Muscle of leg (tissue), 16 donors: ENCODE measurements around the gene NCAPG2. TPM values are rescaled to one million over a fixed set of nuclear protein-coding genes. Genes with fewer than 3 reads are reported as not detected.
A peak's percentile ranks its signal among the peaks of the same experiment; 100 is the strongest.

ENCODE experiments used
- DNase-seq: peaks from one replicate; pipeline ENCODE4 v3.0.0; 2013
- H3K27ac ChIP-seq: one replicate; pipeline ENCODE4 v1.5.1; 2013; ENCODE audit warnings: mild to moderate bottlenecking, low read length, control low read depth
- H3K27me3 ChIP-seq: one replicate; pipeline ENCODE4 v1.6.1; 2013; ENCODE audit warnings: low read length; ENCODE audit not compliant: control insufficient read depth, insufficient read depth
- H3K36me3 ChIP-seq: one replicate; pipeline ENCODE4 v1.6.1; 2013; ENCODE audit warnings: low read length; ENCODE audit not compliant: control insufficient read depth, insufficient read depth
- H3K4me1 ChIP-seq: one replicate; pipeline ENCODE4 v1.6.1; 2013; ENCODE audit warnings: low read length; ENCODE audit not compliant: control insufficient read depth, insufficient read depth
- H3K4me3 ChIP-seq: one replicate; pipeline ENCODE4 v1.5.1; 2013; ENCODE audit warnings: low read length, control low read depth
- H3K9me3 ChIP-seq: replicated peaks from 2 replicates; pipeline ENCODE4 v1.6.1; 2013; ENCODE audit warnings: low read depth, low read length; ENCODE audit not compliant: control insufficient read depth
- WGBS: methylation state at CpG from one replicate; pipeline ENCODE4 v1.1.5; 2013; ENCODE audit warnings: missing lambda C conversion rate; ENCODE audit not compliant: insufficient coverage; 5-methylcytosine and 5-hydroxymethylcytosine counted together
- long read RNA-seq, 11 donors: transcript quantifications; one replicate each; lab custom pipeline, GENCODE V29; 2026
- polyA plus RNA-seq, 8 donors: library from polyadenylated mRNA; unstranded; fragments of 120-200 nt; gene quantifications; one replicate each; pipeline versions ENCODE4 v1.2.1 to v1.2.3, GENCODE V29; 2013; ENCODE audit warnings: inconsistent platforms in 1 of 8, low replicate concordance in 1 of 8; ENCODE audit not compliant: insufficient read length in 8 of 8, insufficient read depth in 1 of 8
- total RNA-seq: library from RNA; stranded (reverse); fragments of 120-200 nt; gene quantifications from one replicate; pipeline ENCODE4 v1.2.4, GENCODE V29; 2013

Gene NCAPG2, protein sequence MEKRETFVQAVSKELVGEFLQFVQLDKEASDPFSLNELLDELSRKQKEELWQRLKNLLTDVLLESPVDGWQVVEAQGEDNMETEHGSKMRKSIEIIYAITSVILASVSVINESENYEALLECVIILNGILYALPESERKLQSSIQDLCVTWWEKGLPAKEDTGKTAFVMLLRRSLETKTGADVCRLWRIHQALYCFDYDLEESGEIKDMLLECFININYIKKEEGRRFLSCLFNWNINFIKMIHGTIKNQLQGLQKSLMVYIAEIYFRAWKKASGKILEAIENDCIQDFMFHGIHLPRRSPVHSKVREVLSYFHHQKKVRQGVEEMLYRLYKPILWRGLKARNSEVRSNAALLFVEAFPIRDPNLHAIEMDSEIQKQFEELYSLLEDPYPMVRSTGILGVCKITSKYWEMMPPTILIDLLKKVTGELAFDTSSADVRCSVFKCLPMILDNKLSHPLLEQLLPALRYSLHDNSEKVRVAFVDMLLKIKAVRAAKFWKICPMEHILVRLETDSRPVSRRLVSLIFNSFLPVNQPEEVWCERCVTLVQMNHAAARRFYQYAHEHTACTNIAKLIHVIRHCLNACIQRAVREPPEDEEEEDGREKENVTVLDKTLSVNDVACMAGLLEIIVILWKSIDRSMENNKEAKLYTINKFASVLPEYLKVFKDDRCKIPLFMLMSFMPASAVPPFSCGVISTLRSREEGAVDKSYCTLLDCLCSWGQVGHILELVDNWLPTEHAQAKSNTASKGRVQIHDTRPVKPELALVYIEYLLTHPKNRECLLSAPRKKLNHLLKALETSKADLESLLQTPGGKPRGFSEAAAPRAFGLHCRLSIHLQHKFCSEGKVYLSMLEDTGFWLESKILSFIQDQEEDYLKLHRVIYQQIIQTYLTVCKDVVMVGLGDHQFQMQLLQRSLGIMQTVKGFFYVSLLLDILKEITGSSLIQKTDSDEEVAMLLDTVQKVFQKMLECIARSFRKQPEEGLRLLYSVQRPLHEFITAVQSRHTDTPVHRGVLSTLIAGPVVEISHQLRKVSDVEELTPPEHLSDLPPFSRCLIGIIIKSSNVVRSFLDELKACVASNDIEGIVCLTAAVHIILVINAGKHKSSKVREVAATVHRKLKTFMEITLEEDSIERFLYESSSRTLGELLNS
- total RNA-seq, result 10.2 TPM
- 10 to 100 TPM; 11.7 to 20.9 (median 17.1) TPM for polyA plus RNA-seq
- long read RNA-seq, donor 1, partial matches to known transcripts, result 0 of 1 reads
- long read RNA-seq, donor 1, other reads (novel, unspliced or antisense), result 0 of 1 reads
- long read RNA-seq, donor 2, result 0 reads
- long read RNA-seq, donor 3, result 0 reads
- long read RNA-seq, donor 4, result 0 reads
- long read RNA-seq, donor 5, partial matches to known transcripts, result 5 of 8 reads
- long read RNA-seq, donor 5, other reads (novel, unspliced or antisense), result 0 of 8 reads
- long read RNA-seq, donor 6, full-length matches to known transcripts, result 3 of 3 reads
- long read RNA-seq, donor 6, partial matches to known transcripts, result 0 of 3 reads
- long read RNA-seq, donor 6, other reads (novel, unspliced or antisense), result 0 of 3 reads
- long read RNA-seq, donor 7, partial matches to known transcripts, result 0 of 4 reads
- long read RNA-seq, donor 7, other reads (novel, unspliced or antisense), result 0 of 4 reads
- long read RNA-seq, donor 8, result 0 reads
- long read RNA-seq, donor 9, partial matches to known transcripts, result 0 of 1 reads
- long read RNA-seq, donor 9, other reads (novel, unspliced or antisense), result 0 of 1 reads
- long read RNA-seq, donor 10, partial matches to known transcripts, result 0 of 2 reads
- long read RNA-seq, donor 10, other reads (novel, unspliced or antisense), result 0 of 2 reads
- long read RNA-seq, donor 11, result 0 reads

GRCh38 chr7:158704524-158705233 is at the start of gene NCAPG2:
Gene NCAPG2, minus strand, starts transcription at chr7:158704804. Its CDS starts 2,905 bp downstream, at chr7:158701899.
- WGBS, result under 1% methylated on average over 68 of the region's 78 CpGs
- peak; percentile 99 for DNase-seq
- Histone ChIP-seq H3K36me3 (peaks cover 5% of the 10 kb centered on the region), H3K9me3 (peaks cover 6% of the 10 kb centered on the region), H3K27ac (peak within 1 kb of the TSS; percentile 83), H3K27me3 (no peaks in the 10 kb centered on the region), H3K4me3 (peak within 1 kb of the TSS; percentile 95), H3K4me1 (peaks cover 24% of the 10 kb centered on the region)

- H3K4me1 ChIP-seq, result no peaks in the 10 kb centered on the region
- no peaks in the 10 kb centered on the region for H3K9me3 ChIP-seq
- no CpG with 5 or more reads among the region's 5 CpGs for WGBS
- peaks cover 41% of the 10 kb centered on the region for H3K36me3 ChIP-seq
- no peak overlapping the region for H3K27ac ChIP-seq
- no peak overlapping the region for H3K4me3 ChIP-seq
- no peaks in the 10 kb centered on the region for H3K27me3 ChIP-seq
- DNase-seq, result no peak
Observed at GRCh38 chr7:158753900-158754299, 49.3 kb upstream of the NCAPG2 start.

DNA sequence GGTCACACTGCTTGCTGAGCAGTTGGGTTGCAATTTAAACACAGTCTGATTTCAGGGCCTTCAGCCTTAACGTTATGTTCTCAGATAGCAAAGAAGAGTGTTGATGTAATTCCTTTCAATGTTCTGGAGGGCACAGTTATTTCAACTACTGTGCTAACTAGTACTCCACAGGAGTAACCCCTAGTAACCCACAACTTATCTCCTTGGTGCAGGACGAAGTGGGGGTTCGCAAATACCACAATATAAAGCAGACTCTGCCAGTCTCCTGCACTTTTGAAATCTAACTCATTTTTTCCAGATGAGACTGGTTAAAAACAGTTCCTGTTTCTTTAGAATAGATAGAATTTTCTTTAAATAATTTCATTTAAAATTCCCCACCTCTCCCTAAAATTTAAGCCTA is 47.1 kb upstream of the NCAPG2 start:
- no peaks in the 10 kb centered on the region for H3K4me1 ChIP-seq
- H3K27ac ChIP-seq, result no peak overlapping the region
- WGBS, result no CpG with 5 or more reads among the region's 3 CpGs
- H3K27me3 ChIP-seq, result no peaks in the 10 kb centered on the region
- H3K4me3 ChIP-seq, result no peak overlapping the region
- peaks cover 36% of the 10 kb centered on the region for H3K36me3 ChIP-seq
- H3K9me3 ChIP-seq, result no peaks in the 10 kb centered on the region
- no peak for DNase-seq

- no peak overlapping the region for H3K4me3 ChIP-seq
- no peaks in the 10 kb centered on the region for H3K9me3 ChIP-seq
- peaks cover 35% of the 10 kb centered on the region for H3K36me3 ChIP-seq
- no peak for DNase-seq
- H3K27ac ChIP-seq, result no peak overlapping the region
- H3K27me3 ChIP-seq, result no peaks in the 10 kb centered on the region
- H3K4me1 ChIP-seq, result no peaks in the 10 kb centered on the region
- WGBS, result no CpG with 5 or more reads among the region's 2 CpGs
Observed at GRCh38 chr7:158751199-158751598, 46.6 kb upstream of the NCAPG2 start.

DNA sequence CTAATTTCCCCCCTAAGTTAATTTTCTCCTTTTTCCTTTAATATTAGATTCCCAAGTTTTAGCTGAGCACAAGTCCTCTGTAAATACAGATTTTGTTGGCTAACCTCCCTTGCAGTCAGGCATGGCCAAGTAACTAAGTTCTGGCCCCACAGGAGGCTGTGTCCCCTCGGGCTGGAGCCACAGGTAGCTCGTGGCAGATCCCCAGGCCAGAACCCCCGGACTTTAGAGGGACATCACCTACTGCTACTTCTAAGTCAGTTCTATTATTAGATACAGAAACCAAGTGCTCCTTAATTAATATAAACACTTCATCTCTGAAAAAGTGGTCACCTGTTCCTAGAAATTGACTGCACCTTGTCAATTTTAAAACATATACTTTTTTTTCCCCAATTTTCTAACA is 46.1 kb upstream of the NCAPG2 start:
- H3K36me3 ChIP-seq, result peaks cover 36% of the 10 kb centered on the region
- H3K4me1 ChIP-seq, result no peaks in the 10 kb centered on the region

DNA sequence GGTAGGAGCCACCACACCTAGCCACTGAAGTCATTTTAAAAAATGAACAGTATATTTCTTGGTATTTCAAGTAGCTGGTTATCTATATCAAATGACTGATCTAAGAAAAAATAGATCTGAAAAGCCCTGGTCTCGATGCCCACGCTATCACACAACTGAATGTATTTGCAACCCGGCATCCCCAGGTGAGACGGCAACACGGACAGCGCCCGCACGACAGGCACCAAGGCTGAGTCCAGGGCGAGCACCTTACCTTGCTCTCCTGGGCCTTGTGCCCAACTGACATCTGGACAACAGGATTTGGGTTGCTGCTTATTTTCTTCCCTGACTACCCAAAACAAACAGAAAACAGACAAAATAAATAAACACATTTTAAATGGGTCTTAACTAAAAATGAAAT is 44.8 kb upstream of the NCAPG2 start:
- H3K4me3 ChIP-seq, result no peak overlapping the region
- no peaks in the 10 kb centered on the region for H3K4me1 ChIP-seq
- peaks cover 27% of the 10 kb centered on the region for H3K36me3 ChIP-seq
- H3K27ac ChIP-seq, result no peak overlapping the region
- no peaks in the 10 kb centered on the region for H3K27me3 ChIP-seq
- no peak for DNase-seq
- no peaks in the 10 kb centered on the region for H3K9me3 ChIP-seq
- 93% methylated on average over 8 of the region's 9 CpGs for WGBS

More for the DNA sequence above, 46.1 kb upstream of the NCAPG2 start:
- no peak overlapping the region for H3K27ac ChIP-seq
- H3K4me3 ChIP-seq, result no peak overlapping the region
- no peak for DNase-seq
- H3K27me3 ChIP-seq, result no peaks in the 10 kb centered on the region
- no peaks in the 10 kb centered on the region for H3K9me3 ChIP-seq
- 100% methylated on average over 1 of the region's 3 CpGs for WGBS

GRCh38 chr7:158748335-158748734 is 43.7 kb upstream of the NCAPG2 start:
- Histone ChIP-seq H3K9me3 (no peaks in the 10 kb centered on the region), H3K27me3 (no peaks in the 10 kb centered on the region), H3K4me3 (no peak overlapping the region), H3K36me3 (peaks cover 23% of the 10 kb centered on the region), H3K4me1 (no peaks in the 10 kb centered on the region), H3K27ac (no peak overlapping the region)
- WGBS, result 86% methylated on average over 7 of the region's 10 CpGs
- DNase-seq, result no peak

DNA sequence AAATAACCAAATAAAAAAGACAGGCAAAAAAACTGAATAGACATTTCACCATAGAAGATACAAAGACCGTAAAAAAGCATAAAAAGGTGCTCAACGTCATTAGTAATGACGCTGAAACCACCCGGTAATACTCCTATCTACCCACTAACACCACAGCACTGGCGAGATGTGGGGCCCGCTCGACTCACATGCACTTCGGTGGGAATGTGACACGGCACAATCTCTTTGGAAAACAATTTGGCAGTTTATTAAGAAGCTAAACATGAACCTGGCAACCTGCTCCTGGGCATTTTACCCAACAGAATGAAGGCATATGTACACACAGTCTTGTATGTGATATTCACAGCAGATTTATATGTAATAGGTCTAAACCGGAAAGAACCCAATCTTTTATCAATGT is 42.8 kb upstream of the NCAPG2 start:
- no peak for DNase-seq
- Histone ChIP-seq H3K27me3 (no peaks in the 10 kb centered on the region), H3K9me3 (no peaks in the 10 kb centered on the region), H3K4me1 (no peaks in the 10 kb centered on the region), H3K4me3 (no peak overlapping the region), H3K27ac (no peak overlapping the region), H3K36me3 (peaks cover 28% of the 10 kb centered on the region)
- 98% methylated on average over 8 of the region's 10 CpGs for WGBS
